ENCODE data around the gene AQP2.

The AQP2 gene

GRCh38 chr12:49975318-49975761 is 24.8 kb downstream of the AQP2 start:
- DNase-seq (ENCODE audit: low read depth) = no peak
- no peak overlapping the region for H3K4me3 ChIP-seq (ENCODE audit: low read depth, low read length)
- TF ChIP-seq CTCF (conservative IDR thresholded peaks at IDR 0.05; ENCODE audit: low read depth, low read length) = no peak

DNA sequence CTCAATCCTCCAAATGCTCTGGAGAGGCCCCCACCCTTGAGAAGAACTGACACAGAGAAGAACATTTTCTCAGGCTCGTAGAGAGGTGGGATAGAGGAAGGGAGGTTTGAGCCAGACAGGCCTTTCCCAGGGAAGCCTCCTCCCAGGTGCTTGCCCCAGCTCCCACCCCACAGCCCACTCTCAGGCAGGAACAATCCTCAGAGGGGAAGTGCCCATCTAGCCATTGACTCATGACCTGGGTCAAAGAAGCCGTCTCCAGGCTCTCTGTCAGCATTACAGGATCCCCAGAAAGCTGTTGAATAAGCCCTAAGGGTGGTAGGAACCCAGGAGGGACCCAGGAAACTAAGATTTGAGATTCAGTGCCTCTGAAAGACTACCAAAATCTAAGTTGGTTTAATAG is 26.0 kb downstream of the AQP2 start:
- DNase-seq (ENCODE audit: low read depth) = no peak
- no peak overlapping the region for H3K4me3 ChIP-seq (ENCODE audit: low read depth, low read length)
- no peak for TF ChIP-seq CTCF (conservative IDR thresholded peaks at IDR 0.05; ENCODE audit: low read depth, low read length)

- no peak overlapping the region for H3K4me3 ChIP-seq (ENCODE audit: low read depth, low read length)
- no peak for TF ChIP-seq CTCF (conservative IDR thresholded peaks at IDR 0.05; ENCODE audit: low read depth, low read length)
- DNase-seq (ENCODE audit: low read depth) = no peak
Measured at GRCh38 chr12:49978125-49978524, 27.6 kb downstream of the AQP2 start.

GRCh38 chr12:49979016-49979586 is 28.6 kb downstream of the AQP2 start:
- DNase-seq (ENCODE audit: low read depth) = no peak
- no peak overlapping the region for H3K4me3 ChIP-seq (ENCODE audit: low read depth, low read length)
- no peak for TF ChIP-seq CTCF (conservative IDR thresholded peaks at IDR 0.05; ENCODE audit: low read depth, low read length)

- TF ChIP-seq CTCF (conservative IDR thresholded peaks at IDR 0.05; ENCODE audit: low read depth, low read length) = no peak
- DNase-seq (ENCODE audit: low read depth) = no peak
- no peak overlapping the region for H3K4me3 ChIP-seq (ENCODE audit: low read depth, low read length)
Measured at GRCh38 chr12:49979791-49980190, 29.3 kb downstream of the AQP2 start.

GRCh38 chr12:49980501-49981349 is 30.2 kb downstream of the AQP2 start:
- no peak for DNase-seq (ENCODE audit: low read depth)
- no peak overlapping the region for H3K4me3 ChIP-seq (ENCODE audit: low read depth, low read length)
- TF ChIP-seq CTCF (conservative IDR thresholded peaks at IDR 0.05; ENCODE audit: low read depth, low read length) = no peak

All from choroid plexus epithelial cell (primary cell).